Measurements from ENCODE around the gene NOTCH1.

The NOTCH1 gene

DNA sequence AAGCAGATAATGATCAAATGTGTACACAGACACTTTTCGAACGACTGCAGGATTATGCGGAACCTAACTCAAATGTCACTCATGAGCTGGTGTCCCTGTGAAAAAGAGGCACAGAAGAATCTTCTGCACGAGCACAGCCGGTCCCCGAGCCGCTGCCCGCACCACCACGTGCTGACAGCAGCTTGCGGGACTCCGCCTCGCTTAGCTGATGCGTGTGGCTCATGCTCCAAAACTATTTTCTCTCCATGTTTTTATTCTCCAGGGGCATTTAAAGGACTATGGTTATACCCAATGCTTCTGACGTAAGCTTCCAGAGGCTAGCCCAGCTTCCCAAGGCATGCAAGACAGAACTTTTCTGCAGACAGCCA lies 72.5 kb downstream of the NOTCH1 start:
- H2BK120ac ChIP-seq (ENCODE audit: low read depth, low read length), result no peak overlapping the region
- no peak overlapping the region for H4K8ac ChIP-seq (ENCODE audit: low read depth, low read length)
- no peak overlapping the region for H2BK5ac ChIP-seq (ENCODE audit: low read length)
- H3K4me2 ChIP-seq (ENCODE audit: low read length), result no peak overlapping the region
- peaks cover 31% of the 10 kb centered on the region for H3K79me1 ChIP-seq (ENCODE audit: low read length)
- H3K56ac ChIP-seq (ENCODE audit: low read length), result no peak overlapping the region
- H3K4me1 ChIP-seq (ENCODE audit: control insufficient read depth, low read depth, low read length), result no peaks in the 10 kb centered on the region
- H3K79me2 ChIP-seq (ENCODE audit: control insufficient read depth, insufficient read depth, low read length), result peaks cover 39% of the 10 kb centered on the region
- no peak overlapping the region for H3K4me3 ChIP-seq (ENCODE audit: low read length)
- no peaks in the 10 kb centered on the region for H3K27me3 ChIP-seq (ENCODE audit: insufficient read depth, low read length, poor library complexity)
- no peak overlapping the region for H2BK15ac ChIP-seq (replicated peaks; ENCODE audit: low read depth)
- H2AK5ac ChIP-seq (ENCODE audit: low read length), result no peak overlapping the region
- no CpG with 5 or more reads among the region's 14 CpGs for WGBS (ENCODE audit: extremely low coverage, insufficient coverage, low lambda C conversion rate)
- H3K36me3 ChIP-seq (ENCODE audit: control insufficient read depth, insufficient read depth, low read length), result peaks cover 39% of the 10 kb centered on the region
- no peak overlapping the region for H3K23ac ChIP-seq (ENCODE audit: low read length)
- H3K9ac ChIP-seq (ENCODE audit: low read length), result no peak overlapping the region
- DNase-seq, result no peak
- no peak overlapping the region for H3K18ac ChIP-seq (ENCODE audit: low read length)
- no peak overlapping the region for H3K27ac ChIP-seq (ENCODE audit: low read depth, low read length)
- H4K5ac ChIP-seq (ENCODE audit: low read length), result no peak overlapping the region
- H3K4ac ChIP-seq (ENCODE audit: low read depth, low read length), result no peak overlapping the region

DNA sequence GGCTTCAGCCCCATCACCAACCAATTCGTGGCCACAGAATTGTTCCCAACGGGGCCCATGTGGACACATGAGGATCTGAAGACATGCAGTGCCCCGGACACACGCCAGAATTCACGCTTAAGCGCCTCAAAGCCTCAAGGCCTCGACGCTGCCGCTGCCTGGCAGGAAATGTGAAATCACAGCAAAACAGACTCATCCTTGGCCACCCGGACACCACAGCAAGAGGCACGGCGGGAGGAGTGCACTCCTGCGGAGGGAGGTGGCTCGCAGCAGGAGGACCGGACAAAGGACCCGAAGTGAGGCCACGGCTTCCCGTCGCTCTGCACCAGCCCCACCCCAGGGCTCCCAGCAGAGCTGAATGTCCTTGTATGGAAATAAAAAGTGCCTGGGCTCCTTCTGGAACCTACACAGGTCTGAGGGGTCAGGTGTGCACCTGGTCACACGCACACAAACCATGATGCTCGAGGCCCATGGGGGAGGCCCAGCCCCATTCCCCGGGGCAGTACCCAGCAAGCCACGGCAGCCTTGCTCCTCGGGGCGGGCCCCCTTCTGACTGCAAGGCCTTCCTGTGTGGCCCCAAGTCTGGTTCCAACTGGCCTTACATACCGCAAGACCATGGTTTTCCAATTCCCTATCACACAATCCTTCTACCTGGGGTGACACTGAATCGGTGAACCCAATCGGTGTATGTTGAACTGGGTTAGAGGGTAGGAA lies 73.1 kb downstream of the NOTCH1 start:
- H3K36me3 ChIP-seq (ENCODE audit: control insufficient read depth, insufficient read depth, low read length), result peaks cover 43% of the 10 kb centered on the region
- no peak overlapping the region for H4K8ac ChIP-seq (ENCODE audit: low read depth, low read length)
- H2BK15ac ChIP-seq (replicated peaks; ENCODE audit: low read depth), result no peak overlapping the region
- no peak overlapping the region for H3K27ac ChIP-seq (ENCODE audit: low read depth, low read length)
- no CpG with 5 or more reads among the region's 28 CpGs for WGBS (ENCODE audit: extremely low coverage, insufficient coverage, low lambda C conversion rate)
- H3K4me2 ChIP-seq (ENCODE audit: low read length), result no peak overlapping the region
- H3K9ac ChIP-seq (ENCODE audit: low read length), result no peak overlapping the region
- H3K79me2 ChIP-seq (ENCODE audit: control insufficient read depth, insufficient read depth, low read length), result peaks cover 34% of the 10 kb centered on the region
- no peak overlapping the region for H2AK5ac ChIP-seq (ENCODE audit: low read length)
- no peaks in the 10 kb centered on the region for H3K4me1 ChIP-seq (ENCODE audit: control insufficient read depth, low read depth, low read length)
- no peak overlapping the region for H3K4ac ChIP-seq (ENCODE audit: low read depth, low read length)
- H2BK120ac ChIP-seq (ENCODE audit: low read depth, low read length), result no peak overlapping the region
- H3K56ac ChIP-seq (ENCODE audit: low read length), result no peak overlapping the region
- H3K18ac ChIP-seq (ENCODE audit: low read length), result no peak overlapping the region
- no peak overlapping the region for H3K23ac ChIP-seq (ENCODE audit: low read length)
- H4K5ac ChIP-seq (ENCODE audit: low read length), result no peak overlapping the region
- no peak overlapping the region for H2BK5ac ChIP-seq (ENCODE audit: low read length)
- no peaks in the 10 kb centered on the region for H3K27me3 ChIP-seq (ENCODE audit: insufficient read depth, low read length, poor library complexity)
- DNase-seq, result no peak
- no peak overlapping the region for H3K4me3 ChIP-seq (ENCODE audit: low read length)
- peaks cover 31% of the 10 kb centered on the region for H3K79me1 ChIP-seq (ENCODE audit: low read length)

DNA sequence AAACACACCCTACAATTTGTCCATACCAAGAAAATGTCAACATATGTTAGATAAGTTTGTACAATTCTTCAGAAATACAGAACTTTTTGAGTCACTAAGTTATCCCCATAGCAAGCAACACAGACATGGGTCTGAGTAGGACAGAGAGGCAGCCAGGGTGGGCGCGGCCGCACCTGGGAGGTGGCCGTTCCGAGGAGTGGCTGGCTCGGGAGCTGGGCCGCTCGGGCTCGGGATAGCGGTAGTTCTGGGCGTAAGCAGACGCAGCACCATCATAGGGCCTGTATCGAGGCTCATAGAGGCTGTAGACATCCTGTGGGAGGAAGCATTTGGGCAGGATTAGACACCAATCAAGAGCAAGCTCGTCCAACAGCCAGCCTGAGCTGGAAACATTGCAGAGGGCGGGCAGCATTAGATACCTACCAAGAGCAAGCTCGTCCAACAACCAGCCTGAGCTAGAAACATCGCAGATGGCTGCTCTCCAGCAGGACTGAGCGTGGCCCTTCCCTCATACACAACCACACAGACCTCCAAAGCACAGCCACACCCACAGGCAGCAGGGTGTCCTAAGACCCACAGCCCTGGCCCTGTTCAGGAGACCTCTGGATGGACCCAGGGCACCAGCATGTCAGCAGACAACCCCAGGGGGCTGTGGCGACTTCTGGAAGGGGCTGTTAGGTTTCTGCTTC lies 73.9 kb downstream of the NOTCH1 start:
- DNase-seq, result no peak
- Histone ChIP-seq H3K79me2 (ENCODE audit: control insufficient read depth, insufficient read depth, low read length) (peaks cover 30% of the 10 kb centered on the region), H3K4me3 (ENCODE audit: low read length) (no peak overlapping the region), H2BK15ac (replicated peaks; ENCODE audit: low read depth) (no peak overlapping the region), H2AK5ac (ENCODE audit: low read length) (no peak overlapping the region), H3K18ac (ENCODE audit: low read length) (no peak overlapping the region), H3K23ac (ENCODE audit: low read length) (peak overlapping the region; percentile 24), H3K56ac (ENCODE audit: low read length) (no peak overlapping the region), H2BK120ac (ENCODE audit: low read depth, low read length) (no peak overlapping the region), H3K4me1 (ENCODE audit: control insufficient read depth, low read depth, low read length) (no peaks in the 10 kb centered on the region), H4K8ac (ENCODE audit: low read depth, low read length) (no peak overlapping the region), H3K4me2 (ENCODE audit: low read length) (no peak overlapping the region), H4K5ac (ENCODE audit: low read length) (no peak overlapping the region), H3K4ac (ENCODE audit: low read depth, low read length) (no peak overlapping the region), H3K9ac (ENCODE audit: low read length) (no peak overlapping the region), H3K36me3 (ENCODE audit: control insufficient read depth, insufficient read depth, low read length) (peaks cover 40% of the 10 kb centered on the region), H3K27me3 (ENCODE audit: insufficient read depth, low read length, poor library complexity) (no peaks in the 10 kb centered on the region), H2BK5ac (ENCODE audit: low read length) (no peak overlapping the region), H3K79me1 (ENCODE audit: low read length) (peaks cover 24% of the 10 kb centered on the region), H3K27ac (ENCODE audit: low read depth, low read length) (no peak overlapping the region)
- WGBS (ENCODE audit: extremely low coverage, insufficient coverage, low lambda C conversion rate), result no CpG with 5 or more reads among the region's 19 CpGs

DNA sequence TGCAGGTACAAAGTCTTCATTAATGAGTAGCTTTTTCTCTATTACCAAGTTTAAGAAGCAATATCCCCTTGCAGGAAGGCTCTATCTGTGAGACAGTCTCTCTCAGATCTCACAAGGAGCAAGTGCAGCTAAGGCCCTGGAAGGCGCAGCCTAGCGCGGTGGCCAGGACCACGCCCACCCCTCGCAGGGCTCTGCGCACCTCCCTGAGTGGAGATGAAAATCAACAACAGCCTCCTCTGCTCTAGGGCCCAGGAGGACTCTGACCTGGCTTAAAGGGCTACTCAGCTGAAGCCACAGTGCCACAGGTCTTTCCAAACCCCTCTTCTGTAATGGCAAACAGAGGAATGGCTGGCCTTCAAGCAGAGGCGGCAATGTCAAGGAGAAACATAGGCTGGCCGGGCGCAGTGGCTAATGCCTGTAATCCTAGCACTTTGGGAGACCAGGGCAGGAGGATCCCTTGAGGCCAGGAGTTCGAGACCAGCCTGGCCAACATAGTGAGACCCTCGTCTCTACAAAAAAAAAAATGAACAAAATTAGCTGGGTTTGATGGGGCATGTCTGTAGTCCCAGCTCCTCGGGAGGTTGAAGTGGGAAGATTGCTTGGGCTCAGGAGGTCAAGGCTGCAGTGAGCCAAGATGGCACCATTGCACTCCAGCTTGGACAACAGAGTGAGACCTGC lies 74.9 kb downstream of the NOTCH1 start:
- H3K79me2 ChIP-seq (ENCODE audit: control insufficient read depth, insufficient read depth, low read length), result peaks cover 30% of the 10 kb centered on the region
- no peak overlapping the region for H3K9ac ChIP-seq (ENCODE audit: low read length)
- H3K56ac ChIP-seq (ENCODE audit: low read length), result no peak overlapping the region
- H3K36me3 ChIP-seq (ENCODE audit: control insufficient read depth, insufficient read depth, low read length), result peaks cover 41% of the 10 kb centered on the region
- H3K79me1 ChIP-seq (ENCODE audit: low read length), result peaks cover 24% of the 10 kb centered on the region
- H4K8ac ChIP-seq (ENCODE audit: low read depth, low read length), result no peak overlapping the region
- no peak overlapping the region for H2BK15ac ChIP-seq (replicated peaks; ENCODE audit: low read depth)
- no peak overlapping the region for H4K5ac ChIP-seq (ENCODE audit: low read length)
- no peak overlapping the region for H3K4me2 ChIP-seq (ENCODE audit: low read length)
- DNase-seq, result no peak
- H3K27ac ChIP-seq (ENCODE audit: low read depth, low read length), result no peak overlapping the region
- no peak overlapping the region for H2BK5ac ChIP-seq (ENCODE audit: low read length)
- H3K23ac ChIP-seq (ENCODE audit: low read length), result no peak overlapping the region
- no peak overlapping the region for H3K4me3 ChIP-seq (ENCODE audit: low read length)
- no peak overlapping the region for H2AK5ac ChIP-seq (ENCODE audit: low read length)
- WGBS (ENCODE audit: extremely low coverage, insufficient coverage, low lambda C conversion rate), result no CpG with 5 or more reads among the region's 12 CpGs
- no peak overlapping the region for H3K18ac ChIP-seq (ENCODE audit: low read length)
- H3K27me3 ChIP-seq (ENCODE audit: insufficient read depth, low read length, poor library complexity), result no peaks in the 10 kb centered on the region
- H3K4me1 ChIP-seq (ENCODE audit: control insufficient read depth, low read depth, low read length), result no peaks in the 10 kb centered on the region
- H2BK120ac ChIP-seq (ENCODE audit: low read depth, low read length), result no peak overlapping the region
- H3K4ac ChIP-seq (ENCODE audit: low read depth, low read length), result no peak overlapping the region

DNA sequence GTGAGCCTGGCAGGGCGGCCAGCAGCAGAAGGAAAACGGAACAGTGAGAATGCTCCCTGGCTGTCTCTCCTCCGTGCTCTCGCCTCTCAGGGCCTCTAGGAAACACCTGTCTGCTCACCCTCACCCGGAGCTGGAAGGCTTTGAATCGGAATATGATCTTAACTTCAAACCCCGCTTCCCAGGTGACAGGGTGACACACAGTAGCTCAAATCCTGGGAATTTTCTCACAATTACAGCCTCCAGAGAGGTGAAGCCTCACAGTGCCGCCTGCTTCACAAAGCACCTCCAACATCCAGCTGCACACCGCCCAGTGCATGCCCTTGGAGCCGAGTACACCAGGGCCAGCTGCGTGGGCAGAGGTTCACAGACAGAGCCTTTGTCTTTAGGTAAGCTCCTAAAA lies 75.5 kb downstream of the NOTCH1 start:
- no peak overlapping the region for H3K9ac ChIP-seq (ENCODE audit: low read length)
- no peak overlapping the region for H4K8ac ChIP-seq (ENCODE audit: low read depth, low read length)
- H3K4me2 ChIP-seq (ENCODE audit: low read length), result no peak overlapping the region
- no peaks in the 10 kb centered on the region for H3K4me1 ChIP-seq (ENCODE audit: control insufficient read depth, low read depth, low read length)
- no peak for DNase-seq
- whole genome bisulfite sequencing (ENCODE audit: extremely low coverage, insufficient coverage, low lambda C conversion rate), result no CpG with 5 or more reads among the region's 11 CpGs
- H3K79me1 ChIP-seq (ENCODE audit: low read length), result peaks cover 24% of the 10 kb centered on the region
- no peak overlapping the region for H3K27ac ChIP-seq (ENCODE audit: low read depth, low read length)
- peaks cover 40% of the 10 kb centered on the region for H3K36me3 ChIP-seq (ENCODE audit: control insufficient read depth, insufficient read depth, low read length)
- no peak overlapping the region for H2BK15ac ChIP-seq (replicated peaks; ENCODE audit: low read depth)
- H3K27me3 ChIP-seq (ENCODE audit: insufficient read depth, low read length, poor library complexity), result no peaks in the 10 kb centered on the region
- H2BK5ac ChIP-seq (ENCODE audit: low read length), result no peak overlapping the region
- H3K4me3 ChIP-seq (ENCODE audit: low read length), result no peak overlapping the region
- H4K5ac ChIP-seq (ENCODE audit: low read length), result no peak overlapping the region
- no peak overlapping the region for H3K18ac ChIP-seq (ENCODE audit: low read length)
- H3K79me2 ChIP-seq (ENCODE audit: control insufficient read depth, insufficient read depth, low read length), result peaks cover 27% of the 10 kb centered on the region
- no peak overlapping the region for H3K56ac ChIP-seq (ENCODE audit: low read length)
- no peak overlapping the region for H3K23ac ChIP-seq (ENCODE audit: low read length)
- no peak overlapping the region for H2BK120ac ChIP-seq (ENCODE audit: low read depth, low read length)
- H2AK5ac ChIP-seq (ENCODE audit: low read length), result no peak overlapping the region
- no peak overlapping the region for H3K4ac ChIP-seq (ENCODE audit: low read depth, low read length)

Data from mesendoderm (in vitro differentiated cells).